ENCODE results near the gene NCKAP5. TPM values are rescaled to one million over a fixed set of nuclear protein-coding genes. Genes with fewer than 3 reads are reported as not detected.

NCKAP5 gene
- total and polyA plus RNA-seq, 2 experiments from 2014 or later = 0.21 to 0.31 TPM

DNA sequence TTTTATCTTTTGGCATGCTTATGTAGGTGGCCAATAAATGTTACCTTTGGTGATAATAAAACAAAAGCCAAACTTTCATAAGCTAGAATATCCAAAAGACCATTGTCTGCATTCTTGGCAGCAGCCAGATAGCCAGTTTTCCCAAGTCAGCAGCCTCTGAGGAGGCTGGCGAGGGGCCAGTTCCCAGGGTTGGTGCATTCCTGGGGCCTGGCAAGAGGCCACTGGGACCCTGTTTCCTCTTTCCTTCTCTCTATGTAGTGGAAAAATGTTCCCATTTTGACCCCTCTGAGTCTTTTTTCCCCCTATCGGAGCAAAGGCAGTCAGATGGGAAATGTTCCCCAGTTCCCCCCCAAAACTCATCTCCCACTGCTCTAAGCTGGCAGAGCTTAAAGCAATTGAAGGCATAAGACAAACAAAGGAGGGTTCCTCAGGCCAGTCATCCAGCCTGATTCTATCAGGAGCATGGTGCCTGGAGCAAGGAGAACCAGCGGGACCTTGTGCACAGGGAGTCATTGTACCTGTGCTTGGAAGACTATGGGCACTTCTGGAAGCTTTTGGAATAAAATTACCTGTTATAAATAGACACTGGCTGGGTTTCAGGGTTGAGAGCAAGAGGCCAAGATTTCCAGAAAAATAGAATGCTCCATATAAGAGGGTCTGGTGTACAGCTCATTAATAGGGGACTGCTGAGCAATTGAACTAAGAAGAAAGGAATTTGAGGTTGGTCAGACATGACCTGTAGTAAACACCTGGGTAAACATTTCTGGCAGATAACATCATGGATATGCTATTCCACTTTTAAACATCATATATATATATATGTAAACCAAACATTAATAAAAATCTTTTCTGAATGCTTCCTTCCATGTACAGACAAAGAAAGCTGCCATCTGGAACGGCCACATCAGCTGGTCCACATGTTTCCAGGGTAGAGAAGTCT lies 63.4 kb downstream of the NCKAP5 start:
- Histone ChIP-seq H3K4me1 (ENCODE audit: low read depth) (no peaks in the 10 kb centered on the region), H3K27me3 (no peaks in the 10 kb centered on the region), H3K9me3 (ENCODE audit: low read depth) (no peaks in the 10 kb centered on the region), H3K36me3 (no peaks in the 10 kb centered on the region), H3K4me3 (no peak overlapping the region), H3K27ac (no peak overlapping the region)
- DNase-seq (ENCODE audit: low read depth in 1 of 2, low spot score in 1 of 2) = peak; percentile 3 to 76
- no peak for TF ChIP-seq CTCF (IDR thresholded peaks at IDR 0.05; ENCODE audit: low read depth, low read length)

- TF ChIP-seq CTCF (IDR thresholded peaks at IDR 0.05; ENCODE audit: low read depth, low read length) = no peak
- Histone ChIP-seq H3K4me3 (no peak overlapping the region), H3K36me3 (no peaks in the 10 kb centered on the region), H3K27me3 (no peaks in the 10 kb centered on the region), H3K9me3 (ENCODE audit: low read depth) (no peaks in the 10 kb centered on the region), H3K4me1 (ENCODE audit: low read depth) (no peaks in the 10 kb centered on the region), H3K27ac (no peak overlapping the region)
- no peak for DNase-seq (ENCODE audit: low read depth in 1 of 2, low spot score in 1 of 2)
Observed at GRCh38 chr2:133503927-133504326, 64.3 kb downstream of the NCKAP5 start.

DNA sequence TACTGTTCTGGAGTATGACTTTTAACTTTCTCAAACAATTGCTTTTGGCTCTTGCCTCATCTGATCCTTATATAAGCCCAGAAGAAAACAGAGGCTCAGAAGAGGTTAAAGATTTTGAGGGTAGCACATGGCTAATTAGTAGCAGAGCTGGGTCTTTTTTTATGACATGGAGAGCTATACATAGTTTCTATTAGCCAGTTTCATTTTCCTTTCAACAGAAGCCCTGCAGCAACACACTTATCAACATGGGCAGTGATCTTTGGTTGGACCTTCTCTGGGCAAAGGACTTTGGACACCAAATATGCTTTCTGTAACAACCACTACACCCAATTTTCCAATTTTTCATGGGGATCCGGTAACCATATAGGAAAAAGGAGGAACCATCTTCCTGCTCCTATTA lies 64.9 kb downstream of the NCKAP5 start:
- no peaks in the 10 kb centered on the region for H3K4me1 ChIP-seq (ENCODE audit: low read depth)
- no peaks in the 10 kb centered on the region for H3K27me3 ChIP-seq
- DNase-seq (ENCODE audit: low read depth in 1 of 2, low spot score in 1 of 2) = no peak
- H3K27ac ChIP-seq = no peak overlapping the region
- no peaks in the 10 kb centered on the region for H3K36me3 ChIP-seq
- no peak overlapping the region for H3K4me3 ChIP-seq
- no peak for TF ChIP-seq CTCF (IDR thresholded peaks at IDR 0.05; ENCODE audit: low read depth, low read length)
- H3K9me3 ChIP-seq (ENCODE audit: low read depth) = no peaks in the 10 kb centered on the region

DNA sequence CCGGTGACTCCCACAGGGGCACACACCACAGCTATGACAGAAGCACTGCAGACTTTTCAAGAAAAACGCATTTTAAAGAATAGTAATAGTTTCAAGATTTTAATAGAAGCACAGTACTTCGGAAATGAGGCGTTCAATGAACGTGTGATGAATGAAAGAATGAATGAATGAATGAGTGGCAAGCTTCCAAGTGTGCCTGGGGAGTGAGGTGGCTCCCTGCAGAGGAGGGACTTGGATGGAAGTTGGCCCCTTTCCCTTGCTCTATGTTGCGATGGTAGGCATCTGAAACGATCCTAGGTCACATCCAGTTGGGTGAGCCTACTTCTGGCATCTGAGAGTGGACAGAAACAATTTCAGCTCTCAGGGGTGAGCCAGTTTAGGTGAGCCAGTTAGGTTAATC lies 65.6 kb downstream of the NCKAP5 start:
- DNase-seq (ENCODE audit: low read depth in 1 of 2, low spot score in 1 of 2) = no peak
- Histone ChIP-seq H3K27ac (no peak overlapping the region), H3K9me3 (ENCODE audit: low read depth) (no peaks in the 10 kb centered on the region), H3K4me3 (no peak overlapping the region), H3K4me1 (ENCODE audit: low read depth) (no peaks in the 10 kb centered on the region), H3K36me3 (no peaks in the 10 kb centered on the region), H3K27me3 (no peaks in the 10 kb centered on the region)
- TF ChIP-seq CTCF (IDR thresholded peaks at IDR 0.05; ENCODE audit: low read depth, low read length) = no peak

- no peaks in the 10 kb centered on the region for H3K9me3 ChIP-seq (ENCODE audit: low read depth)
- no peaks in the 10 kb centered on the region for H3K36me3 ChIP-seq
- no peak for TF ChIP-seq CTCF (IDR thresholded peaks at IDR 0.05; ENCODE audit: low read depth, low read length)
- DNase-seq (ENCODE audit: low read depth in 1 of 2, low spot score in 1 of 2) = no peak
- H3K4me1 ChIP-seq (ENCODE audit: low read depth) = no peaks in the 10 kb centered on the region
- no peak overlapping the region for H3K4me3 ChIP-seq
- no peaks in the 10 kb centered on the region for H3K27me3 ChIP-seq
- H3K27ac ChIP-seq = no peak overlapping the region
Observed at GRCh38 chr2:133500917-133501316, 67.3 kb downstream of the NCKAP5 start.

All from cardiac muscle cell (in vitro differentiated cells and primary cell).